Mesendoderm (in vitro differentiated cells): Measurements from ENCODE around the gene MRPL51.

Source experiments
- DNase-seq: peaks from one replicate; pipeline ENCODE4 v3.0.0; 2013
- H2AK5ac ChIP-seq: 2 replicates; pipeline ENCODE4 v1.6.1; 2013; ENCODE audit warnings: low read length, inconsistent platforms
- H2BK120ac ChIP-seq: 2 replicates; pipeline ENCODE4 v1.6.1; 2013; ENCODE audit warnings: low read depth, mild to moderate bottlenecking, low read length, moderate library complexity, mixed read lengths
- H2BK15ac ChIP-seq: replicated peaks from 2 replicates; pipeline ENCODE4 v1.6.1; 2013; ENCODE audit warnings: low read depth, mild to moderate bottlenecking, moderate library complexity
- H2BK5ac ChIP-seq: 2 replicates; pipeline ENCODE4 v1.6.1; 2013; ENCODE audit warnings: low read length, inconsistent platforms
- H3K18ac ChIP-seq: 2 replicates; pipeline ENCODE4 v1.6.1; 2013; ENCODE audit warnings: mild to moderate bottlenecking, low read length, mixed read lengths
- H3K23ac ChIP-seq: one replicate; pipeline ENCODE4 v1.6.1; 2013; ENCODE audit warnings: low read length
- H3K27ac ChIP-seq: 2 replicates; pipeline ENCODE4 v1.5.1; 2013; ENCODE audit warnings: low read depth, mild to moderate bottlenecking, inconsistent platforms, low read length, moderate library complexity
- H3K27me3 ChIP-seq: 2 replicates; pipeline ENCODE4 v1.6.1; 2013; ENCODE audit warnings: low read length, control low read depth, mild to moderate bottlenecking, inconsistent platforms; ENCODE audit not compliant: insufficient read depth, poor library complexity
- H3K36me3 ChIP-seq: 2 replicates; pipeline ENCODE4 v1.6.1; 2013; ENCODE audit warnings: low read length, inconsistent platforms; ENCODE audit not compliant: control insufficient read depth, insufficient read depth
- H3K4ac ChIP-seq: one replicate; pipeline ENCODE4 v1.6.1; 2013; ENCODE audit warnings: low read depth, mild to moderate bottlenecking, low read length, moderate library complexity
- H3K4me1 ChIP-seq: 2 replicates; pipeline ENCODE4 v1.6.1; 2013; ENCODE audit warnings: low read depth, low read length, inconsistent platforms; ENCODE audit not compliant: control insufficient read depth
- H3K4me2 ChIP-seq: 2 replicates; pipeline ENCODE4 v1.6.1; 2013; ENCODE audit warnings: low read length
- H3K4me3 ChIP-seq: 2 replicates; pipeline ENCODE4 v1.5.1; 2013; ENCODE audit warnings: mild to moderate bottlenecking, low read length
- H3K56ac ChIP-seq: one replicate; pipeline ENCODE4 v1.6.1; 2013; ENCODE audit warnings: low read length
- H3K79me1 ChIP-seq: 2 replicates; pipeline ENCODE4 v1.6.1; 2013; ENCODE audit warnings: low read length, inconsistent platforms
- H3K79me2 ChIP-seq: 2 replicates; pipeline ENCODE4 v1.6.1; 2013; ENCODE audit warnings: mild to moderate bottlenecking, low read length; ENCODE audit not compliant: control insufficient read depth, insufficient read depth
- H3K9ac ChIP-seq: 2 replicates; pipeline ENCODE4 v1.6.1; 2013; ENCODE audit warnings: low read length, inconsistent platforms
- H4K5ac ChIP-seq: one replicate; pipeline ENCODE4 v1.6.1; 2013; ENCODE audit warnings: low read length
- H4K8ac ChIP-seq: one replicate; pipeline ENCODE4 v1.6.1; 2013; ENCODE audit warnings: low read depth, mild to moderate bottlenecking, control low read depth, low read length, moderate library complexity
- WGBS: extraction: QIAGEN DNeasy Blood & Tissue Kit; methylation state at CpG from one replicate; pipeline ENCODE4 v1.1.7; 2013; ENCODE audit warnings: low lambda C conversion rate, missing lambda C conversion rate; ENCODE audit not compliant: insufficient coverage; ENCODE audit errors: extremely low coverage; 5-methylcytosine and 5-hydroxymethylcytosine counted together

Gene MRPL51

DNA sequence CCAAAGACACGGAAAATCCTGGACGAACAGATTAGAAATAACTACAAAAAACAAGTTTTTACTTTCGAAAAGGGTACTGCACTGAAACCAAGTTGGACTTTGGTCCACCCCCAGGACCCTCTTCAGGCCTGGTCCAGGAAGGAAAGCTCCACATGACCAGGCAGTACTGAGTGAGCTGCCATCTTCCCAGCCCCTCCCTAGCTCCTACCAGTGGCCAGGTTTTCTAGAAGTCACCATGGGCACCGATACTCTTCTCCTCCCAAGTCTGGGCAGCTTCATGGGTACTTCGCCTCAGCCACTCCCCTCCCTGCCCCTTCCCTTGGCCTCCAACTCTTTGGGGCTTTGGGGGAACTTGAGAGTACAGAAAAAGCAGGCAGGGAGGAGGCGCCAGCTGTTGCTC is 29.2 kb downstream of the MRPL51 start:
- Histone ChIP-seq H2BK15ac (no peak overlapping the region), H3K4me3 (no peak overlapping the region), H3K4me1 (no peaks in the 10 kb centered on the region), H3K4ac (no peak overlapping the region), H2BK5ac (no peak overlapping the region), H3K36me3 (peaks cover 14% of the 10 kb centered on the region), H3K9ac (no peak overlapping the region), H3K56ac (no peak overlapping the region), H3K27me3 (no peaks in the 10 kb centered on the region), H3K23ac (no peak overlapping the region), H4K5ac (no peak overlapping the region), H2BK120ac (no peak overlapping the region), H3K4me2 (no peak overlapping the region), H2AK5ac (no peak overlapping the region), H3K79me2 (peaks cover 2% of the 10 kb centered on the region), H3K27ac (no peak overlapping the region), H3K79me1 (peaks cover 5% of the 10 kb centered on the region), H4K8ac (no peak overlapping the region), H3K18ac (no peak overlapping the region)
- no peak for DNase-seq
- WGBS, result no CpG with 5 or more reads among the region's 6 CpGs

DNA sequence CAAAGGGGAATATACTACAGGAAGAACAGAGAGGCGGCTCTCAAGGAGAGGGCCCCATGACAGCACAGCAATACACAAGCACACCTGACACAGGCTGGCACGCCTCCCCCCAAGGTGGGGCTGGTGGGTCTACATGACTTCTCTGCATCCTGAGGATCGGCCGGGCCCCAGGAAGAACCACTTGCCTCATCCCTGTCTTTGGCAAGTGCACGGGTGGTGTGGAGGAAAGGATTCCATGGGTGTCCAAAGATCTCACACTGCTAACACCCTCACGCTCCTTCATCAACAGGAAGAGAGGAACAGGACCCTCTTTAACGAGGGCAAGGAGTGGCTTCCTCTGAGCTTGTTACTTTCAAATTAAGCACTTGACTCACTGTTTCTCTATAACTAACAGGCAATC is 29.8 kb downstream of the MRPL51 start:
- H3K4me3 ChIP-seq, result no peak overlapping the region
- H3K56ac ChIP-seq, result no peak overlapping the region
- H2BK5ac ChIP-seq, result no peak overlapping the region
- H3K23ac ChIP-seq, result no peak overlapping the region
- no peak overlapping the region for H3K18ac ChIP-seq
- no peaks in the 10 kb centered on the region for H3K79me2 ChIP-seq
- peaks cover 14% of the 10 kb centered on the region for H3K36me3 ChIP-seq
- no peaks in the 10 kb centered on the region for H3K4me1 ChIP-seq
- H3K4me2 ChIP-seq, result no peak overlapping the region
- H4K5ac ChIP-seq, result no peak overlapping the region
- H3K79me1 ChIP-seq, result peaks cover 2% of the 10 kb centered on the region
- no peak overlapping the region for H2AK5ac ChIP-seq
- H3K9ac ChIP-seq, result no peak overlapping the region
- no peak overlapping the region for H2BK120ac ChIP-seq
- H3K4ac ChIP-seq, result no peak overlapping the region
- no peak overlapping the region for H4K8ac ChIP-seq
- WGBS, result no CpG with 5 or more reads among the region's 7 CpGs
- H2BK15ac ChIP-seq, result no peak overlapping the region
- no peak overlapping the region for H3K27ac ChIP-seq
- no peaks in the 10 kb centered on the region for H3K27me3 ChIP-seq
- DNase-seq, result no peak

DNA sequence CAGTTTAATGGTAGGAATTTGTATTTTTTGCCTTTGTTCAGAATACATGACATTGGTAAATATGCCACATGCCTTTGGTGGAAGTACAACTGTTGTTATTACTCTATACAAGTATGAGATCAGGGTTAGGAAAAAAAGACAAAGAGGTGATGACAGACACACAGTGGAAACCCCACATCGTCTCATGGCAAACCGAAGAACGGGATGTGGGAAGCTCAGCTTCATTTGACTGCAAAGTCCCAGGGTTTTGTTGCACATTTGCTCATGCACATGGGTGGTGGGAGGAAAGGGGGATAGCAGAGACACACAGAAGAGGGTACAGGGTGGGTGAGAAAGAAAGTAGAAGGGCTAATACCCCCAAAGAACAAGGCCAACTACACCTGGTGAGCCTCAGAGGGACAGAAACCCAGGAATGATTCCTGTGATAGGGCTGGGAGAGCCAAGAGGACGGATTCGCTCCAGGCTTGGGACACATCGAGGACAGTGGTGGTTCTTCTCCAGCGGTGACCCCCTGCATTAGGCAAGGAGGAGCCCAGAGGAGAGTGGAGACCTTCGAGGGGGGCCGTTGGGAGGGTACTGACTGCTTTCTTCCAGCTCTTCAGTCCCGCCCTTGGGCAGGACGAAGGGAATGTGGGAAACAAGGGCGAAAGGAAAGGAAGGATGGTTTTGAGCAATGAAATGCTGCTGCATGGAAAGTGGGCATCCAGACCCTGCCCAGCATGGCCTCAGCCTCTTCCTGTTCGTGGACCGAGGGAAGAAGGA is 30.6 kb downstream of the MRPL51 start:
- no peak overlapping the region for H2BK120ac ChIP-seq
- no peak overlapping the region for H3K23ac ChIP-seq
- no peaks in the 10 kb centered on the region for H3K79me1 ChIP-seq
- no peak overlapping the region for H2BK15ac ChIP-seq
- H4K8ac ChIP-seq, result no peak overlapping the region
- H3K4me1 ChIP-seq, result no peaks in the 10 kb centered on the region
- no CpG with 5 or more reads among the region's 14 CpGs for WGBS
- H3K27me3 ChIP-seq, result no peaks in the 10 kb centered on the region
- no peak overlapping the region for H3K4me3 ChIP-seq
- H4K5ac ChIP-seq, result no peak overlapping the region
- no peak overlapping the region for H3K4ac ChIP-seq
- H3K4me2 ChIP-seq, result no peak overlapping the region
- H3K79me2 ChIP-seq, result no peaks in the 10 kb centered on the region
- no peak for DNase-seq
- H3K9ac ChIP-seq, result no peak overlapping the region
- no peak overlapping the region for H2BK5ac ChIP-seq
- H3K27ac ChIP-seq, result no peak overlapping the region
- H3K36me3 ChIP-seq, result peaks cover 14% of the 10 kb centered on the region
- no peak overlapping the region for H2AK5ac ChIP-seq
- H3K18ac ChIP-seq, result no peak overlapping the region
- H3K56ac ChIP-seq, result no peak overlapping the region

- Histone ChIP-seq H3K9ac (no peak overlapping the region), H2BK120ac (no peak overlapping the region), H3K79me1 (no peaks in the 10 kb centered on the region), H2AK5ac (no peak overlapping the region), H4K8ac (no peak overlapping the region), H3K18ac (no peak overlapping the region), H3K36me3 (peaks cover 14% of the 10 kb centered on the region), H3K27me3 (no peaks in the 10 kb centered on the region), H3K23ac (no peak overlapping the region), H3K27ac (no peak overlapping the region), H3K79me2 (no peaks in the 10 kb centered on the region), H3K4me3 (no peak overlapping the region), H3K56ac (no peak overlapping the region), H2BK5ac (no peak overlapping the region), H4K5ac (no peak overlapping the region), H3K4ac (no peak overlapping the region), H3K4me2 (no peak overlapping the region), H3K4me1 (no peaks in the 10 kb centered on the region), H2BK15ac (no peak overlapping the region)
- WGBS, result no CpG with 5 or more reads among the region's 15 CpGs
- no peak for DNase-seq
Observed at GRCh38 chr12:6461401-6462233, 31.4 kb downstream of the MRPL51 start.

DNA sequence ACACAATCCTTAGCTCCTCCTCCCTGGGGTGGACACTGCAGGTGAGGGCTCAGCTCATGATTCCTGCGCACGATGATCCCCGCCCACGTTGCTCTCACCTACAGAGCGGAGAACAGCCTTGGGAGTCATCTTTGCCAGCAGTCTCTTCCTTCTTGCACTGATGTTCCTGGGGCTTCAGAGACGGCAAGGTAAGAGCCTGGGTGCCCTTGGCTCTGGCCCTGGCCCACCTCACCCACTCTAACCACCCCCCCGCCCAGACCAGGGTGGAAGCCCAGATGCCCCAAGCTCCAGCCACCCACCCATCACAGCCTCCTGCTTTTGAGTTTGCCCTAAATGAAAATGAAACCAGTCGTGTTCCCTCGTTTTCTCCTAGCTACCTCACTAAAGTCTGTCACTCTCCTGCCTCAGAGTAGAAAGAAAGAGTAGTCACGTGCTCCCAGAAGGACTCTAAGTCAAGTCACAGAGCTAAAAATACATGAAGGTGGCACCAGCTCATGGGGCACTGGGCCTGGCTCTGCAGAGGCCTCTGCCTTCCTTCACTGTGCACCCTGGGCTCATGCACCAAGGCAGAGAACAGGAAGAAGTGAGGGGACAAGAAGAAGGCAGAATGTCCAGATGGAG is 32.2 kb downstream of the MRPL51 start:
- no peaks in the 10 kb centered on the region for H3K4me1 ChIP-seq
- H3K36me3 ChIP-seq, result peaks cover 14% of the 10 kb centered on the region
- no peak overlapping the region for H2BK120ac ChIP-seq
- no peak overlapping the region for H3K4ac ChIP-seq
- H3K56ac ChIP-seq, result no peak overlapping the region
- H2BK15ac ChIP-seq, result no peak overlapping the region
- no peak overlapping the region for H2AK5ac ChIP-seq
- H3K9ac ChIP-seq, result no peak overlapping the region
- H3K4me3 ChIP-seq, result no peak overlapping the region
- WGBS, result no CpG with 5 or more reads among the region's 10 CpGs
- H3K79me1 ChIP-seq, result no peaks in the 10 kb centered on the region
- no peak overlapping the region for H4K8ac ChIP-seq
- no peak overlapping the region for H3K18ac ChIP-seq
- H3K23ac ChIP-seq, result no peak overlapping the region
- no peaks in the 10 kb centered on the region for H3K27me3 ChIP-seq
- no peak overlapping the region for H3K4me2 ChIP-seq
- H3K79me2 ChIP-seq, result no peaks in the 10 kb centered on the region
- DNase-seq, result no peak
- H2BK5ac ChIP-seq, result no peak overlapping the region
- H4K5ac ChIP-seq, result no peak overlapping the region
- H3K27ac ChIP-seq, result no peak overlapping the region
